ENCODE measurements around the gene RPH3AL.
"Not testable (repeated sequence)": the region's sequence is repeated elsewhere in the genome, so short reads cannot be mapped to it uniquely, and the experiment has no call there.

GRCh38 chr17:168614-169013 is 184.0 kb downstream of the RPH3AL start:
- TF ChIP-seq POLR2A, CTCF (IDR thresholded peaks at IDR 0.05): not testable (repeated sequence)
